Stimulated activated naive CD4-positive, alpha-beta T cell (primary cell): ENCODE results near the gene PFDN2.
"Not testable (repeated sequence)": the region's sequence is repeated elsewhere in the genome, so short reads cannot be mapped to it uniquely, and the experiment has no call there.

ENCODE experiments used
- DNase-seq, 6 experiments: peaks; one replicate each; lab custom pipeline; 2025; lab: John Stamatoyannopoulos, UW

Gene PFDN2

DNA sequence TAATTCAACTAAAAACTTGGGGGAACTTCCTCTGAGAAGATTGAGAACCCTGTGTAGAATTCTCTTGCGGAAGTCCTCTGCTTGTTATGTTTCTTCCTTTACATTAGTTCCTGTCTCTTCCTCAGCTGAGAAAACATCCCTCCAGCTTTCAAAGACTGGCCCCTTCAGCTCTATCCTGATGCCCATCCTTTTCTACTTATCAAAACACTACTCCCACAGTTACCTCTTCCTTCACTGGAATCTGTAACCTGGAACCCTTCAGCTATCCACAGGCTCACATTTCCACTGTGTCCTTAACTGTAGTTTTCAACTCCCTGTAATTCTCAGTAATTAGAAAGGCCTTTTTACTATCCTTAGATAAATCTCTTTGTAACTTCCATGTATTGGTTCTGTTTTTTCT, 20.6 kb upstream of the PFDN2 start:
- no peak for DNase-seq

DNA sequence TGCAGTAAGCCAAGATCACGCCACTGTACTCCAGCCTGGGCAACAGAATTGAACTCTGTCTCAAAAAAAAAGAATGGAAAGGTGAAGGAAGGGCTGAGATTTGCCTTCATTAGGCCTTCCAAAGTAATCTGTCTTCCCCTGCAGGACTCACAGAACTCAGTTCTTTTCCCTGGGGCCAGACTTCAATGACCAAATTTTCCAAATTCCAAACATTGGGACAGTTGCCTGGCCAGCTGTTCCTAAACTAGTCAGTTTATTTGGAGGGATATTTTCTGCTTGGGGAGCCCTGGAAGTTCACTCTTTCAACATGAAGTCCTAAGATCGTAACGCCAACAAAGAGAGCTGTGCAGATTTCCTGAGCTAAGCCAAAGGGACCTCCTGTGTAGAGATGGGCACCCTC, 20.0 kb upstream of the PFDN2 start:
- DNase-seq = no peak

DNA sequence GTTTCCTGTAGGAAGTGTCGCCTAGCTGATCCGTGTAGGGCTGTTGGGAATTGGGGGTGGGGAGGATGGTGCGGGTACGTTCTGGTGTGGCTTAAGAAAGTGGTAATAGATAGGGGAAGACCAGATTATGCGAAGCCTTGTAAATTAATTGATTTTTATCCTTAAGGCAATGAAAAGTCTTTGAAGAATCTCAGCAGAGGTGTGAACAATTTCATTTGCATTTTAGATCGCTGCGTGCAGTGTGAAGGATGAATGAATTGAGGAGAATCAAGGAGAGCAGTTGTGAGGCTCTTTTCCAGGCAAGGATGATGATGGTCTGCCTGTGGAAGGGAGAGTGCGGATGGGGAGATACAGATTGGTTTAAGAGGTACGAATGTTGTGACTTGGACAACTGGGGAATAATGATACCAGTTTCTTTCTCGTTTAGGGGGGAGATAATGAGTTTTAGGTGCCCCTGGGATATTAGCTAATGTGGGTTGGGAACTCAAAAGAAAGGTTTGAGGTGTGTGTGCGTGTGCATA, 15.4 kb upstream of the PFDN2 start:
- no peak for DNase-seq

DNA sequence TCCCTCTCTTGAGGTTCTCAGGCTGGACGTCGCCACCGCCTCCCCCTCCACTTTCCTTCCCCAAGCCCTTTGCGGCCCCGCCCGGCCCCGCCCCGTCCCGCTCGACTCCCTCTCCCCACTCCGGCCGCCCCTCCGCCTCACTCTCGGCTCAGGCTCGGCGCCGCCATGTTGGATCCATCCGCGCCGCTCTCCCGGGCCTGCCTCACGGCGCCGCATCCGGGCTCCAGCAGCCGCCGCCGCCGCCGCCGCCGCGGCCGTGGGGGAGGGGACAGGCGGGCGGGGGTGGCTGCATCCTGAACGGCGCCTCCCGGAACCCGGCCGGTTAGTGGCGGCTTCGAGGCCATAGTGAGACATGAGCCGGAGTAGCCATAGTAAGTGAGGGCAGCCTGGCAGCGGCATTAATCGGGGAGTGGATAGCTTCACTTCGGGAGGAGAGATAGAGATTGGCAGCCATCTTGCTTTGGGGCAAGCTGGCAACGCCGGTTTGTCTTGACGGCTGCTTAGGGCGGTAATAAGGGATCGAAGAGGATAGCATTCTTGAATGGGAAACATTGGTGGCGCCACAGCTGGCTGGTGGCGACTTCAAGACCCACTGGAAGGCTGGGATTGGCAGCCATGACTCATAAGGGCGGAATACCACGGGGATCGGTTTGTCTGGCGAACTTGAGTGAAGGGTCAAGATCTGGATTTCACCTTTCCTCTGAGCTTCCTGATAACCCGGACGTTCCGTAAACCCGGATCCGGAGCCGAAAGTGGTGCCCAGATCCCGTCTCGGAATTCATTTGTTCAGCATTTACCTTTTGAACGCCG, 14.8 kb upstream of the PFDN2 start, which contains the start of gene DEDD:
Gene DEDD, minus strand, starts transcription at position 258 of the 810 bp plus-strand sequence. CDS start 8,205 bp downstream, outside the sequence.
- peak; percentile 81 to 89 (median 88) for DNase-seq

DNA sequence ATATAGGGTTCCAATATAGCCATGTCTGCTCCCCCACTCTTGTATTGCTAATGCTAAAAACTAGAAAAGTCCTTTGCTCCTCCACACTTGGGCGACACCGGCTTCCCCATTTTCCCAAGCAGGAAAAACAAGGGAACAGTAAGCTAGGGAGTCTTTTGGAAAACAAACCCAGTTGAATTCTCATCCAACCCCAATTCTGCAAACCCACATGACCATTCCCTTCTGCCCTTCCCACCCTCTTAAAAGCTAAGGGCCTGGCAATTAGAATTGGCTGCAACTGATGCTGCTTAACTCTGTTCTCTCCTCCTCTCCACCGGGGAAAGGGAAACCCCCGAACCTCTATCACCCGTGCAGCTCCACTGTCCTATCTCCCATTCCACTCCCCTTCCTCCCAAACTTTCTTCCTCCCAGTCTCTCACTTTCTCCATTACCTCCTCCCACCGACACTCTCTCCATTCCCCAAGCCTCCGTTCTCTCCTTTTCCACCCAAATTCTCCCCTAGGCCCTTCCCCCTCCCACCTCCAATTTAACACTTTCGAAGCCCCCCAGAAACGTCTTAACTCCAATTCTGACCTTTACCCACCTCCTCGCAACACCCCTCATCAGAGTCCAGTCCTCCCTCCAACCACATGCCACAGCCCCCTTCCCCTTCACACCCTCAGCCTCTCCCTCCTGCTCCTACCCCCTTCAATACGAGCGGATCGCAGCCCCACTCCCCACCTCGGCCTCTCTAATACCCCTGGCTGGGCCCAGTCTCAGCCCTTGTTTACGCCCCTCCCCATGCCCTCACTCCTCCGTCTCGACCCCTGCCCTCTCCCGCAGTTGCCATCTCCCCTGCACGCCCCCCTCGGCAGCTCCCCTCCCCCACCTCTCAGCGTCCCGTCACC, 13.9 kb upstream of the PFDN2 start:
- DNase-seq = peak in 1 of 6 experiments; percentile 16

DNA sequence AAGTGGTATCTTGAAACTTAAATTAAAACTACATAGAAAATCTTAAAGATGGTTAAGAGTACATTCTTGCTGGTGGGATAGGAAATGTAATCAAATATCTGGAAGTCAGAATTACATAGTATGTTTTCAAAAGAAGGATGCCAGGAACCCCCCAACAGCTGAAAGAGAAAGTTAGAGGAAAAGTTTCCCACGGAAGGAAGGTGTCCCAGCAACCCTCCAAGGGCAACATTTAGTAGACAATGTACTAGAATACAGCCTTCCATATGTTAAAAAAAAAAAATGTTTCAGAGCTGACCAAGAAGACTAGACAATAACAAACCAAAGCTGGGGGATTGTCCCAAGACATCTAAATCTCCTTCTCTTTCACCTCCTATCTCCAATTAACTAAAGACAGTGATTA, 12.4 kb upstream of the PFDN2 start:
- no peak for DNase-seq

DNA sequence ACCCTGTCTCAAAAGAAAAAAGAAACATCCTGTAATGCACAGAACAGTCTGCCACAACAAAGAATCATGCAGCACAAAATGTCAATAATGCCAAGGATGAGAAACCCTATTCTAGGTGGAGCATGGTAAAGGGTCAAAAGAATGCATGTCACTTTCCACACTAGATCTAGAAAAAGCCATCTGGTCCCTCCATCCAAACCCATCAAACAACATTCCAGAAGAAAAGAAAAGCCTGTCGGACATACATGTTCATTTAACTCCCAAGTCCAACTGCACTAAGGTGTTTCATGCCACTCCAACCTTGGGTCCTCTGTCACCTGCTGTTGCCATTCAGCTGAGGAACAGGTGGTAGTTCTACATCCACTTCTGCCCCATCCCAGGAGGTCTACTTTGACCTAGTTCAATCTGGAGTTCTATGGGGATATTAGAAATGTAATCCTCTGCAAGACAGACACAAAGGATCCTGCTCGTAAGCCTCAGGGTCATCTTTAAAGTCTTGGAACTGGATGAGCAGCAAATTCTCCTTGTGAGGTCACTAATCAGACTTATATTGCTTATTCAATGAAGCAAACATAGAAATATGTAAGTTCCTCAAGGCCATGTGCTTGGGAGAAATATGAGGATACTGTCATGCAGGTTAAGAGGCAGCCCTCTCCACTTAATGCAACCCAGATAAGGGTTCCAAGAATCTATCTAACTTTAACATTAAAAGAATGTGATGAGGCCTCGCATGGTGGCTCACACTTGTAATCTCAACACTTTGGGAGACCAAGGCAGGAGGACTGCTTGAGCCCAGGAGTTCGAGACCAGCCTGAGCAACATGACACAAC, 11.0 kb upstream of the PFDN2 start:
- no peak for DNase-seq

DNA sequence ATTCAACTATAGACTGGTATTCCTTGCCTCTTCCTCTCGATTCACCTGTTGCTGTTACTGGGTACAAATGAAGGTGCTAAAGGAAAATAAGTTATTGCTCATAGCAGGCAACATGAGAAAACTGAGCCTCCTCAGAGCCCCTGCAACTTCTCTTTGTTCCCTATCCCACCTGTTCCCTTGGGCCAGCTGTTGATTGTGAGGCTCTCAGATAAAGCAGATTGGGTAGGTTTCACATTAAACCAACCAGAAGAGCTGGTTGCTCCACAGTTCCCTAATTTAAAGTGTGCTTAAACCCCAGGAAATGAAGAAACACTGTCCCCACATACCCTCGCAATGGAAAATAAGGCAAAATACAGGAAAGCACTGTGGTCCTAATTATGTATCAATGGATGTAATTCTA, 9.8 kb upstream of the PFDN2 start:
- no peak for DNase-seq

DNA sequence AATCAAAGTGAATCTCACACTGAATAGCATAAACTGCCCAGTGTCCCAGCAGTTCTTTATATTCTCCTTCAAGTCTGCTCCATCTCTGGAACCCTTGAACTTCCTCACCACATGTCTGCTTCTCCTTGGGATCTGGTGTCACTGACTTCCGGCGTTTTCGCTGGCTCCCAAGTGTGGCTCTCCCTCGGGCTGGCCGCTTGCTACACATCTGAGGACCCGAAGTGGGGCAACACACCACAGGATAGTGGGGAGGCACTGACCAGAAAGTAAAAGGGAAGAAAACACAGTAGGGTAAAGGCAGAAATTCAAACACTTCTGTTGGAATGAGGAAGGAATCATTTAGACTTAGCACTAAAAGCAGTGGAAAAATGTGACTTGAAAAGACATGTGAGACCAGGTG, 5.1 kb upstream of the PFDN2 start:
- DNase-seq = no peak

DNA sequence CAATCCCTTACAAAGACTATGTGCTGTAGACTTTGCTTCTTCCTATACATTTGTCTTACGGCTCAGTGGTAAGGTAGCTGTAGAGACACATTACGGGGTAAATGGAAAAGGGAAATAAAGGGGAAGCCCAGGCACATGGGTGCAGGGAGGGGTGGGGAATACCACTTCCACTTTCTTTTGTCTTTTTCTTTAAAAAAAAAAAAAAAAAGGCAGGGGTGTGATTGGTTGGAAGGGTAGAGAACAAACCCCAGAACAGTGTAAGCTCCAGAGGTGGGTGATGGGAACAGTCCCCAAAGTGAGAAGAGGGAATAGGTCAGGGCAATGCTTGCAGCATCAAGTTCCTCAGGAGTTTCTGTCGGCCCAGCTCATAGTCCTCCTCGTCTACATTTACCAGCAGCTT, 4.0 kb upstream of the PFDN2 start:
- no peak for DNase-seq

DNA sequence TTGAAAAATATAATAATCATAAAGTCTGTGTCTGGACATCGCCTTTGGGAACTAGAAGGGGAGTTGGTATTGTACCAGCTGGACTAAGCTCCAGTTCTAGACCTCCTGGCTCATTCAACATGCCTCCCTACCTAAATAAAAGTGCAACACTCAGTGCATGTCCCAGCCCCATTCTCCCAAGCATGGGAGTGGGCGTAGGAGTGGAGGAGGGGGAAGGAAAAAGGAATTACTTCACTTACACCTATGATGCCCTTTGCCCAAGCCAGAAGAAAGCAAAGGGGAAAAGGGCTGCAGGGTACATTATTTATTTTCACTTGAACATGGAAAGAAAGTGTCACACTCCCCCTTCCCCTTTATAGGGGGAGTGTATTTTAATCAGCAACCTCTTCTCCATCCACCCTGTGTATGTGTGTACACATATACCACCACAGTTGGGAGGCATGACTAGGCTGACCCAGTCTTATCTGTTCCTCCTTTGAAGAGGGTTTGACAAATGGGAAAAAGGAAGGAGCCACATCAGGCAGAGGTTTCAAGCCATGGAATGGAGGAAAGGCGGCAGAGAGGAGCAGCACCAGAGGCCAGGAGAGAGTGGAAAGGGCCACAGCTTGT, 3.3 kb upstream of the PFDN2 start:
- no peak for DNase-seq

DNA sequence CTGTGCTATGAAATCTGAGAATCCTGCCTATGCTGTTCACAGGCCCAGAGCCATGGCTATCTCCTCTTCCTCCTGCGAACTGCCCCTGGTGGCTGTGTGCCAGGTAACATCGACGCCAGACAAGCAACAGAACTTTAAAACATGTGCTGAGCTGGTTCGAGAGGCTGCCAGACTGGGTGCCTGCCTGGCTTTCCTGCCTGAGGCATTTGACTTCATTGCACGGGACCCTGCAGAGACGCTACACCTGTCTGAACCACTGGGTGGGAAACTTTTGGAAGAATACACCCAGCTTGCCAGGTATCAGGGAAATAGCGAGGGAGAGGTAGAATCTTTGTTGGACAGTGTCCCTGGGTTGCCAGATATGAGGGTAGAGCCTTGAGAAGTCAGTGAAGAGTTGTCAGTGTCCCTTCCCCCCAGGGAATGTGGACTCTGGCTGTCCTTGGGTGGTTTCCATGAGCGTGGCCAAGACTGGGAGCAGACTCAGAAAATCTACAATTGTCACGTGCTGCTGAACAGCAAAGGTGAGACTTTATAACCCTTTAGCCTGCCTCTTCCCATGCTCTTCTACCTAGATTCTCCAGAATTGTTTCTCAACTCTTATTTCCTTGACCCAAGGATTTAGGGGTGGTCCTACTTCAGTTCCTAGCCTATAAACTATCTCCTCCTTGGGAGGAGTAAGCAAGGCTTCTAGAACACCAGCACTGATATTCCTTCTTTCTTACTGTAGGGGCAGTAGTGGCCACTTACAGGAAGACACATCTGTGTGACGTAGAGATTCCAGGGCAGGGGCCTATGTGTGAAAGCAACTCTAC, 1.5 kb upstream of the PFDN2 start:
- peak in 5 of 6 experiments; percentile 43 to 64 (median 49) for DNase-seq

DNA sequence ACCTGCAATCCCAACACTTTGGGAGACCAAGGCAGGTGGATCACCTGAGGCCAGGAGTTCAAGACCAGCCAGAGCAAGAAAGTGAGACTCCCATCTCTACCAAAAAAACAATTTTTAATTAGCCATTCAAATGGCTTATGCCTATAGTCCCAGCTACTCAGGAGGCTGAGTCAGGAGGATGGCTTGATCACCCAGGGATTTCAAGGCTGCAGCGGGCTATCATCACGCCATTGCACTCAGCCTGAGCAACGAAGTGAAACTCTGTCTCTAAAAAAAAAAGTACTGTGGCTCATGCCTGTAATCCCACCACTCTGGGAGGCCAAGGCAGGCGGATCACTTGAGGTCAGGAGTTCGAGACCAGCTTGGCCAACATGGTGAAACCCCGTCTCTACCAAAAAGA, 1.9 kb downstream of the PFDN2 start:
- DNase-seq = not testable (repeated sequence)

DNA sequence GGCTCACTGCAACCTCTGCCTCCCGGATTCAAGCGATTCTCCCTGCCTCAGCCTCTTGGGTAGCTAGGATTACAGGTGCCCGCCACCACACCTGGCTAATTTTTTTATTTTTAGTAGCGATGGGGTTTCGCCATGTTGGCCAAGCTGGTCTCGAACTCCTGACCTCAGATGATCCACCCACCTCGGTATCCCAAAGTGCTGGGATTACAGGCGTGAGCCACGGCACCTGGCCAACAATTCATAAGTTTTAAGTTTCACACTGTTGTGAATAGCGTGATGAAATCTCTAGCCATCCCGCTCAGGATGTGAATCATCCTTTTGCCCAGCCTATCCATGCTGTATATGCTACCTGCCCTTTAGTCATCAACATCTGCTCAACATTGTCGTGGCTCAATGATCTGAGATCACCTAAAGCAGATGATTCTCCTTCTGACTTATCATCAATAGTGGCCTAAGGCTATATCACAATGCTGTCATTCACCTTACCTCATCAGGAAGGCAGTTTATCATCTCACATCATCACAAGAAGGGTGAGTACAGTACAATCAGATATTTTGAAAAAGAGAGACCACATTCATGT, 2.6 kb downstream of the PFDN2 start:
- DNase-seq = no peak

DNA sequence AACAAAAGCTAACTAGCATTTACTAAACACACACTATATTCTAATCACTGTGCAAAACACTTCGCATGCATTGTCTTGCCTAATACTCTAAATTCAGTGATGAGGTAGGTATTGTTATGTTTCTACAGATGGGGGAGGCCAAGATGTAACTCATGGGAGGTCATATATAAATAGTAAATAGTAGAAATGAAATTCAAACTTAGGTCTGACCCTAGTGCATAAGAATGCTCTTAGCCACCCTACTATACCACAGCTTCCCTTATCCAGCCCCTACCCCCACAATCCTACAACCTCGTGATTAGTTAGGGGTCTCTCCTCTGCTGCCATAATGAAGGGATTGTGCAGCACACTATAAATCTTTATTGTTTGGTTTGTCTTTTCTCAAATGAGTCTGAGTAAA, 3.3 kb downstream of the PFDN2 start:
- DNase-seq = no peak

DNA sequence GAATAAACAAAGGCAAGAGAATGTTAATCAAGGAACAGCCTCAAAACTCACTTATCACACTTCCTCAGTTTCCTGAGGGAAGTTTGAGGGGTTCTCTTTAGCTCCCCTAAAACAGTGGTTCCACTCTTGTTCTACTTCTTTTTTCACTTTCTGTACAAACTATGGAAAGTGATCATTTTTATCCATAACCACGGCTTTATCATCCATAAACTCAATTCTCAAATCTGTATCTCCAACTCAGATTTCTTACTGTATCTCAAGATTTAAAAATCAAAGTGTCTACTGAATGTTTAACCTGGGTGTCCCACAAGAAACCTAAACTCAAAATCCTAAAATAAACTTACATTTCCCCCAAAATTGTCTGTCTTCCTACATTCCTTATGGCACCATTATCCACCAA, 3.9 kb downstream of the PFDN2 start:
- no peak for DNase-seq

DNA sequence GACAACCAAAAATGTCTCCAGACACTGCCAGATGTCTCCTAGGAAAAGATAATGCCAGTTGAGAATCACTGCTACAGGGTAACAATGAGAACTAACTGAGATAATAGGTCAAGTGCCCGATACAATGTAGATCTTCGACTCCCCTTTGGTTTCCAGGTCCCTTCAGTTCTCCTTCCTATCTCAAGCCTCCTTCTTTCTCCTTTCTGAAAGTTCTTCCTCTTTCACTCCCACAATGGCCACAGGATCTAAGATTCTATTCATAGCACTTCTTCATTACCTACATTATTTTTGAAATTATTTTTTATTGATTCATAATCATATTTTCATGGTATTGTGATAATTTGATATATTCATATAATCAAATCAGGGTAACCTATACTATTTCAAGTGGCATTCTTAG, 6.3 kb downstream of the PFDN2 start:
- DNase-seq = no peak

DNA sequence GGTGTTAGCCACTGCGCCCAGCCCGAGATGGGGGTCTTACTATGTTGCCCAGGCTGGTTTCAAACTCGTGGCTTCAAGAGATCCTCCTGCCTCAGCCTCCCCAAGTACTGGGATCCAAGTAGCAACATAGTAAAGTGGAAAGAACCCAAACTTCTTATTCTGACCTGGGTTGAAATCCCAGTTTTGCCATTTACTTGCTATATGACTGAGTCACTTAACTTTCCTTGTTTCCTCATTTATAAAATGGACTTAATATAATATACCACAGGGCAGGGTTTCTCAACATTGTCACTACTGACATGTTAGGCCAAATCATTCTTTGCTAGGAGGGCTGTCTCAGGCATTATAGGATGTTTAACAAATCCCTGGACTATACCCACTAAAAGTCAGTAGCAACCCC, 6.7 kb downstream of the PFDN2 start:
- no peak for DNase-seq

DNA sequence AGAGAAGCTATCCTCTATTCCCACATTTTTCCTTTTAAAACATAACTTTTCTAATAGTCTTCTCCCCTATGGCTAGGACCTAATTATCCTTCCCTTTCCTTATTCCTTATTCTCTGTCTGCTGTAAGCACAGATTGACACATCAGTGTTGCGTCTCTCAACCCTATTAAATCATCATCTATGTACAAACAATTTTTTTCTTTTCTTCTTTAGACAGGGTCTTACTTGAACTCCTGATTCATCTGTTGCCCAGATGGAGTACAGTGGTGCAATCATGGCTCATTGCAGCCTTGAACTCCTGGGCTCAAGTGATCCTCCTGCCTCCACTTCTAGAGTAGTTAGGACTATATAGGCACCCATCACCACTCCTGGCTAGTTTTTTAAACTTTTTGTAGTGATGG, 11.4 kb downstream of the PFDN2 start:
- DNase-seq = no peak

DNA sequence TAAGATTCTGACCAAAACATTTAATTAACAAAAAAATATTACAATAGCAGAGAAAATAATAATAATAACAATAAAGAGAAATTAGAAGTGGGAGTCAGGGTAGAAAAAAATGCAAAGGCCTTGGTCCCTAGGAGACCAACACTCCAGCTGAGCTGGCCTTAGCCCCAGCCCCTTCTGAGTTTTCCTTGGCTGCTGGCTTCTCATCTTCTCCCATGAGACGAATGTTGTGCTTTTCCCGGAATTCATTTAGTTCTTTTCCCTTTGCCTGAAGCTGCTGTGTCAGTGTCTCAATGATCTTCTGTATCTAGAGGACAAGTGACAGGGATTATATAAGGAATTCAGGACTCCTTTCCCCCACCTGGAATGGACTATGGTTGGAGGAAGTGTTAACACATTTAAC, 17.3 kb downstream of the PFDN2 start:
- no peak for DNase-seq
